HG02870 (cell line): ENCODE results near the gene FAM153A.
"Not testable (repeated sequence)": the region's sequence is repeated elsewhere in the genome, so short reads cannot be mapped to it uniquely, and the experiment has no call there.

Experiments
- ATAC-seq: cut with Tn5 transposase; IDR thresholded peaks from one replicate; pipeline ENCODE4 v1.9.1; 2021; ENCODE audit warnings: mild to moderate bottlenecking, moderate library complexity; ENCODE audit not compliant: unreplicated experiment

Gene FAM153A

DNA sequence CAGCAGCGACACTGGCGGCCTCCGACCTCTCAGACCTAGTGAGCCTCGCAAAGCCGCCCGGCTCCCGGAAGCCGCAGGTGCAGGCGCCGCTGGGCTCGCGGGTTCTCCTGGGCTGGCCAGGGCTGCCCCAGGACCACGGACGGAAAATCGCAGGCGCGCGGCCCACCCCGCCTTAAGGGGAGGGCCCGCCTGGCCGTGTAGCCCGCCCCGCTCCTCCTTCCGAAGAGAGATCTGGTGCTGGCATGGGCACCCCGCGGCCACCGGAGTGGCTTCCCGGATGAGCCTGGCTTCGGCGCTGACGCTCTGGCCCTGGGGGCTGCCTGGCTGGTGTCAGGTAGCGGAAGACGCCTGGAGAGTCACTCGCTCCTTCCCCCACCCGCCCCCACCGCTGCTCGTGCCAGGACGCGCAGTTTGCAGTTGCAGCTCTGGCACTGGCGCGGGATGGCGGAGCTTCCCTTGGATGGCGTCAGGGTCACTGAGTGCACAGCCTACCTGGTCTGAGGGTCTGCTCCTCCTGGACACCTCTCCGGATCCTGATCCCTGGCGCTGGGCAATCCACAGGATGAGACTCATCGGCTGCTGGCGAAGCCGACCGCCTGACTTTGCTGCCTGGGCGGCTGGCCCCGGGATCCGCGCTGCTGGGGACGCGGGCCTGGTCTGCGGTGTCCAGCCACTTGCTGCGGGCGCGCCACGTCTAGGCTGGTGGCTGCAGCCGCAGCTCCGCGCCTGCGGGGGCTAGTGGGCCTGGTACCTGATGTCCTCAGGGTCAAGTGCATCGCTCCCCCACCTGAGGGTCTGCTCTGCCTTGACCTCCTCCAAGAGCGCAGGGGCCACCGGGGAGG, at the start of gene FAM153A:
Gene FAM153A, minus strand, starts transcription at position 108 of the 842 bp plus-strand sequence.
- not testable (repeated sequence) for ATAC-seq

GRCh38 chr5:177832287-177832686, 49.6 kb upstream of the FAM153A start:
- ATAC-seq, result not testable (repeated sequence)

DNA sequence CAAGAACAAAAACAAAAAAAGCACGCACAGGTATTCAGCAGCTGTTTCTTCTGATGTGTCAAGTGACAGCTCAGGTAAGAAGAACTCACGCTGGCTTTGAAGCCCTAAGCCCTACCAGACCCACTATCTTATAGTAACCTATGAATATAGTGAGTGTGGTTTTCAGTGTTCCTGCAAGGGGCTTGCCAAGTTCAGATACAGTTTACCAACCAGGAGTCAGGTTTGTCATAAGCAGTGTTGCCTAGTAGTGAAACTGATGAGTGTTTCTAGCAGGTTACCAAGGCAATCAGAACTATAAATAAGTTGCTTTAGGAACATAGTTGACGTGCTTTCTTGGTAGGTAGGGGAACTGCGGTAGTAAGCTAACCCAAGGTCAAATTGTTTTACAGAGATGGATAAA, 43.4 kb upstream of the FAM153A start:
- not testable (repeated sequence) for ATAC-seq

DNA sequence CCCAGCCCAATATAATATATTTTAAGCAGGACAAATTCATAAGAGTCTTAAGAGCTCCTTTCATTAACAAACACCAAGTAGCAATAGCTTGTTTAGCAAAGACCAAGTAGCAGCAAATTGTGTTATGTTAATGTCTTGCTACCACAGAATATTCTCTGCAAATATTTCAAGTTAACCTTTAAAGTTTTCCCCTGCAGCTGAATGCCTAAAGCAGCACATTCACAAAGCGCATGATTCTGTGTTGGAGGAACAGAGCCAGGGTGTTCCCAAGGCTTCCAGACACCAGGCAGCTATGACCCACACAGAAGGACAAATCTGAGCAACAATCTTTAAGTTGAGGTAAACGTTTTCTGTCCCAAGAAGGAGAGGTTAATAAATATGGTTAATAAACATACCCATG, 42.1 kb upstream of the FAM153A start:
- ATAC-seq, result not testable (repeated sequence)

DNA sequence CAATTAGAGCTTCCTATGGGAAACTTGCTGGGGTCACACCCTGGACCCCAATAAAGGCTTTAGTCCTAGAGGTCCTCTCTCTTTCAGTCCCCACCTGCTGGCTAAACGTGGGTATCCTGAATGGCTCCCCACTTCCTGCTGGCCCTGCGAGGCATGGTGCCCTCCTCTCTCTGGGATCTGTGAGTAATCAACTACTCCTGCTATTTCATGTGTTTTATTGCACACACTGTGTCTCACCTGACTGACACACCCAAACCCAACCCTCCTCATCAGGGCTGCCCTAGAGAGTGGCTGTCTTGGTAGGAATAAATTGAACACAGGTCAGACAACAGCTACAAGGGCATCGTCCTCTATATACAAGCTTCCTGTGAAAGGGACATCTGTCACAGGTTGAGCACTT, 39.8 kb upstream of the FAM153A start:
- not testable (repeated sequence) for ATAC-seq

- ATAC-seq, result not testable (repeated sequence)
These were observed 37.0 kb upstream of the FAM153A start for GRCh38 chr5:177819664-177820063.

GRCh38 chr5:177812814-177813425, 30.2 kb upstream of the FAM153A start:
- ATAC-seq, result not testable (repeated sequence)

DNA sequence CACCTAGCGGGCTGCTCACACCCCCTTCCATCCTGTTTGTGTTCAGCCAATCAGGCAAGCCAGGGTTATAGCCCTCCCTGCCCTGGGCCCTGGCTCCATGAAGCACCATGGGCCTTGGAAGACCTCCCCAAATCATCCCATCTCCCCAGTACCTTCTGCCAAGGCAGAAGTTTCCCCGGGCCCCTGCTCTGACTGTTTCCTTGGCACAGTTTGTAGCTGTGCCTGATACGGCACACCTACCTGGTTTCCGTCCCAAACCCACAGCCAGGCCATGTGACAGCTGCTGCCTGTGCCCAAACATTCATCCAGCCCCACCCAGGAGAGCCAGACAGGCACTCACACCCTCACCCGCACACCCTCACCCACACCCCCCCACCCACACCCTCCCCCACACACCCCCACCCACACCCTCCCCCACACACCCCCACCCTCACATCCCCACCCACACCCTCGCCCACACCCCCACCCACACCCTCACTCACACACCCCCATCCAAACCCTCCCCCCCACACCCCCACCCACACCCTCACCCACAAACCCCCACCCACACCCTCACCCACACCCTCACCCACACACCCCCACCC, 29.6 kb upstream of the FAM153A start:
- not testable (repeated sequence) for ATAC-seq

- not testable (repeated sequence) for ATAC-seq
These were observed 26.7 kb upstream of the FAM153A start for GRCh38 chr5:177809209-177809913.

DNA sequence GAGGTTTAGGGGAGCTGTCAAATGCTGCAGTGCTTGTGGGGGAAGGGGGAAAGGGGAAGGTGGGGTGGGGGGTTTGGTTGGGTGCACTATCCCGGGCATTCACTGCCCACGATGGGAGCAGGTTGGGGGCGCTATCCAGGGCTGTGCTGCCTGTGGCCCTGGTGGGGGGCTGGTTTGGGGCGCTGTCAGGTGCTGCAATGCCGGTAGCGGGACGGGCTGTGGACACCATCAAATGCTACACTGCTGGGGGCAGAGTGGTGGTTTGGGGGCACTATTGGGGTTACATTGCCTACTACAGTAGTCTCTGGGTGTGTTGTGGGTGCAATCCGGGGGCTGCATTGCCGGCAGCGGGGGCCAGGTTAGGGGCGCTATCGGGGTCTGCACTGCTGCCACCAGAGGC, 25.7 kb upstream of the FAM153A start:
- ATAC-seq, result not testable (repeated sequence)

DNA sequence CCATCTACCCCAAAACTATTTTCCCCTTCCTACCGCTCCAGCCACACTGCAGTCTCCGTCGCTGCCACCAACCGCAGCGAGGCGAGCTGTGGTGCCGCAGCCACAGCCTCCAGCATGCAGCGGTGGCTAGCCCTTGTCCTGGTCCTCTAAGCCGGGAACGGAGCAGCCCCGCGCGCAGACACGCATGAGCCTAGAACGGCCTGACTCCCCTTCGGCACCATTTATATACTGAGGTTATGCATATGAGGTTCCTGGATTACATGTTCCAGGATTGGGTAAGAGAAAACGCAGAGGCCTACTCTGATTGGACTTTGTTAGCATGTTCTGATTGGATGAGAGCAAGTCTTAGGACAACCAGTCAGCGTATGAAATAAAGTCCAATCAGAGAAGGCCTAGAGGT, 24.6 kb upstream of the FAM153A start:
- ATAC-seq, result not testable (repeated sequence)

GRCh38 chr5:177801427-177801826, 18.7 kb upstream of the FAM153A start:
- ATAC-seq, result not testable (repeated sequence)

- not testable (repeated sequence) for ATAC-seq
These were observed 15.6 kb upstream of the FAM153A start for GRCh38 chr5:177798237-177798840.

GRCh38 chr5:177793272-177793671, 10.6 kb upstream of the FAM153A start:
- ATAC-seq, result not testable (repeated sequence)

- not testable (repeated sequence) for ATAC-seq
These were observed 8.9 kb upstream of the FAM153A start for GRCh38 chr5:177791649-177792048.

DNA sequence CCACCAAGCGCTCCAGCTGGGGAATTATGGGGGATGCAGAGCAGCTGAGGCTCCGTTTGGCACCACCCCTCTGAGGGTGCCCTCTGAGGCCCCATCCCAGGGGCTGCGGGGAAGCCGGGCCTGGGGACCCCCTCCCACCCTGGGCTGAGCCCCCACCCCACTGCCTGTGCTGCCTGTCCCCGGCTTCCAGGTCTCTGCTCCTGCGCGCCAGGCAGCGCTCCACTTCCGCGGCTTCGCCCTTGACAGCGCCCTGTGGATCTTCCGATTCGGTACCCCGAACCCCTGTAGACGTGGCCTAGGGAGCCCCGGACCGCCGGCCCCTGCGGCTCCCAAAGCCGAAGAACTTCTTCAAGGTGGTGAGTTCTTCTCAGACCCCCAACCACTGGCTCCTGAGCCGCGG, 530 bp downstream of the FAM153A start:
- not testable (repeated sequence) for ATAC-seq

DNA sequence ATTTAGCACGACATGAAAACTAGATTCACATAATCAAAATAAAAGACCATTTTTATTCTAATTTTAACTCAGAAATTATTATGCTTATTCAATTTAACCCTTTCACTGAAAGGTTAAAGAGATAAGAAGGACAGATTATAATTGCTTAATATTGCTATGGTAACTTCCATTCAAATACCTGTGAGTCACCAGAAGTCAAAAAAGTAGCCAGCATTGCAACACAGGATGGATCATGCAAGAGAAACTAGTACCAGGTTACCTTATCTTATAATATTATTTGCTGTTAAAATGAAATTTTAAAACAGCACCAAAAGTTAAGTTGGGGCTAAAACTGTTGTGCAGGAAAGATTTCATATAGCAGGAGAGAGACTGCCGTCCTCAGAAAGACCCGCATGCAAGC, 11.5 kb downstream of the FAM153A start:
- ATAC-seq, result not testable (repeated sequence)

DNA sequence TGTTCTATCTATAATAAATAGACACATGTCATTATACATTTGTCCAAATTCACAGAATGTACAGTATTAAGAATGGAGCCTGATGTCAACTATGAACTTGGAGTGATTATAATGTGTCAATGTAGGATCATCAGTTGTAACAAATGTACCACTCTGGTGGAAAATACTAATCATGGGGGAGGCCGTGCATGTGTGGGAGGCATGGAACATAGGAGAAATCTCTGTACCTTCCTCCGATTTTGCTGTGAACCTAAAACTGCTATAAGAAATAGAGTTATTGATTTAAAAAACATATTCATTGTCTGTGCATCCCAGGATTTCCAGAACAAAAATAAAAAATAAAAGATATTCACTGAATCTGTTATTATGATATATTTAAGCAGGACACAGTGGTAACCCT, 12.1 kb downstream of the FAM153A start:
- not testable (repeated sequence) for ATAC-seq

DNA sequence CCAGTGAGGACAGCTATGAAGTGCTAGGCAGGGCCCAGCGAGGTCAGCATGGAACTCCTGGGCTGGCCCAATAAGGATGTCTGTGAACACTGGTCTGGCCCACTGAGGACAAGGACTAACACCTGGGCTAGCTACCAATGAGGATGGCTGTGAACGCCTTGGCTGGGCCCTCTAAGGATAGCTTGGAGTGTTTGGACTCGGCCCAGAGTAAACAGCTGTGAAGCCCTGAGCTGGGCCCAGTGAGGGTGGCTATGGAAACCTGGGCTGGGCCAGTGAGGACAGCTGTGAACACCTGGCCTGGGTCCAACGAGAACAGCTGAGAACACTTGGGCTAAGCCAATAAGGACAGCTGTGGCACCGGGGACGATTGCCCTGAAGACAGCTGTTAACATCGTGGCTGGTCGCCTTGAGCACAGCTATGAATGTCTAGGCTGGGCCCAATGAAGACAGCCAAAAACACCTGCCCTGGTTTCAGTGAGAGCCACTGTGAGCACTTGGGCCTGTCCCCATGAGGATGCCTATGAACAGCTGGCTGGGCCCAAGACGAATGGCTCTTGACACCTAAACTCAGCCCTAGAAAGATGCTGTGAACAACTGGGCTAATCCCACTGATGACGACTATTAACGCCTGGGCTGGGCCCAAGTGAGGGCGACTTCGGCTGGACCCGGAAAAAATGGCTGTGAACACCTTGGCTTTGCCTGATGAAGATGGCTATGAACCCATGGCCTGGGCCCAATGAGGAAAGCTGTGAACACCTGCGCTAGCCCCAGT, 18.8 kb downstream of the FAM153A start:
- ATAC-seq, result not testable (repeated sequence)

DNA sequence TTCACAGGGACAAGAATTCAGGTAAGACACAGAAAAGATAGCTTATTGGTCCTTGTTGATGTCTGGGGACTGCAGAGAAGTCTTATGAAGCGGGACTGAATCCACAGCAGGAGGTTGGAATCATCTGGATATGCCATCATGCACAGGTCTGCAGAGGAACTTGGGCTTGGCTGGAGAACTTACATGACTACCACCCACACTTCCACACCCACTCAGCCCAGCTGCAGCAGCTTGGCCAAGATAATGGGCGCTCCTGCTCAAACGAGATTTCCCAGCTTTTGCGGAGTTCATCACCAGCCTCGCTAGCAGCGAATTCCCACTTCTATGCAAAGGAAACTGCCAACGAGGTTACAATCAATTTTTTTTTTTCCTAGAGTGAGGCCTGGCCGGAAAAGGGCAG, 21.7 kb downstream of the FAM153A start:
- ATAC-seq, result not testable (repeated sequence)
